WERI-Rb-1 (cell line): ENCODE data around the gene TSKS.

Source experiments
- DNase-seq: peaks from one replicate; pipeline ENCODE4 v3.0.0-alpha.2; 2020
- H3K27ac ChIP-seq: fragments of 250-450 bp; sonication (Bioruptor Pico); 2 replicates; pipeline ENCODE4 v1.5.1; 2020; ENCODE audit warnings: mild to moderate bottlenecking, moderate library complexity
- H3K27me3 ChIP-seq: fragments of 250-450 bp; sonication (Bioruptor Pico); 2 replicates; pipeline ENCODE4 v1.5.1; 2021; ENCODE audit warnings: mild to moderate bottlenecking, low read depth, moderate library complexity; ENCODE audit not compliant: insufficient read depth, severe bottlenecking
- H3K36me3 ChIP-seq: fragments of 250-450 bp; sonication (Bioruptor Pico); 2 replicates; pipeline ENCODE4 v1.5.1; 2020; ENCODE audit warnings: mild to moderate bottlenecking, moderate library complexity
- H3K4me3 ChIP-seq: 2 replicates; pipeline ENCODE4 v1.5.1; 2011; ENCODE audit warnings: low read depth, mild to moderate bottlenecking, control low read depth, low read length
- H3K9me3 ChIP-seq: fragments of 250-450 bp; sonication (Bioruptor Pico); 2 replicates; pipeline ENCODE4 v1.5.1; 2021; ENCODE audit warnings: mild to moderate bottlenecking, moderate library complexity; ENCODE audit not compliant: severe bottlenecking
- CTCF ChIP-seq: IDR thresholded peaks from 2 replicates; pipeline ENCODE4 v1.5.1; 2011; ENCODE audit warnings: low read depth, mild to moderate bottlenecking, control low read depth, inconsistent platforms, low read length

TSKS gene

GRCh38 chr19:49749055-49749716, 13.9 kb downstream of the TSKS start:
- Histone ChIP-seq H3K27ac (no peak overlapping the region), H3K27me3 (no peaks in the 10 kb centered on the region), H3K9me3 (peaks cover 13% of the 10 kb centered on the region), H3K4me3 (no peak overlapping the region), H3K36me3 (no peaks in the 10 kb centered on the region)
- DNase-seq: no peak
- no peak for TF ChIP-seq CTCF

GRCh38 chr19:49746206-49746958, 16.7 kb downstream of the TSKS start:
- Histone ChIP-seq H3K4me3 (no peak overlapping the region), H3K36me3 (no peaks in the 10 kb centered on the region), H3K27me3 (no peaks in the 10 kb centered on the region), H3K9me3 (peaks cover 9% of the 10 kb centered on the region), H3K27ac (no peak overlapping the region)
- no peak for TF ChIP-seq CTCF
- DNase-seq: peak; percentile 28

GRCh38 chr19:49744946-49745381, 18.1 kb downstream of the TSKS start:
- H3K4me3 ChIP-seq: no peak overlapping the region
- H3K27ac ChIP-seq: no peak overlapping the region
- H3K9me3 ChIP-seq: peaks cover 9% of the 10 kb centered on the region
- H3K36me3 ChIP-seq: no peaks in the 10 kb centered on the region
- no peak for TF ChIP-seq CTCF
- no peak for DNase-seq
- no peaks in the 10 kb centered on the region for H3K27me3 ChIP-seq

GRCh38 chr19:49741210-49741844, 21.8 kb downstream of the TSKS start:
- H3K9me3 ChIP-seq: peaks cover 8% of the 10 kb centered on the region
- no peak for TF ChIP-seq CTCF
- H3K36me3 ChIP-seq: no peaks in the 10 kb centered on the region
- H3K27me3 ChIP-seq: no peaks in the 10 kb centered on the region
- H3K4me3 ChIP-seq: no peak overlapping the region
- no peak for DNase-seq
- H3K27ac ChIP-seq: no peak overlapping the region

GRCh38 chr19:49739933-49740332, 23.2 kb downstream of the TSKS start:
- H3K36me3 ChIP-seq: no peaks in the 10 kb centered on the region
- no peak for TF ChIP-seq CTCF
- no peaks in the 10 kb centered on the region for H3K27me3 ChIP-seq
- H3K4me3 ChIP-seq: no peak overlapping the region
- DNase-seq: no peak
- no peaks in the 10 kb centered on the region for H3K9me3 ChIP-seq
- H3K27ac ChIP-seq: no peak overlapping the region
